GM12878 (cell line): ENCODE results near the gene EXOC8. TPM values are rescaled to one million over a fixed set of nuclear protein-coding genes. Genes with fewer than 3 reads are reported as not detected.

ENCODE experiments used
- ATAC-seq: fragments of 200-7000 bp; cut with Tn5 transposase; 3 replicates; pipeline ENCODE4 v1.9.1; 2020; ENCODE audit warnings: mild to moderate bottlenecking, moderate library complexity
- BruUV-seq: library from RNA; stranded (reverse); fragments of 400-500 nt; replicated peaks from 2 replicates; lab custom pipeline; 2021; lab: Mats Ljungman, UMichigan
- CTCF ChIA-PET: fragments of 300-600 bp; sonication (Branson Sonifier 250); formaldehyde crosslinking; extraction: SDS; loops from one replicate; lab custom pipeline; 2021; ENCODE audit warnings: inconsistent platforms; lab: Yijun Ruan, JAX
- POLR2A ChIA-PET: fragments of 350-600 bp; formaldehyde crosslinking; extraction: SDS; loops from one replicate; lab custom pipeline; 2021; ENCODE audit warnings: inconsistent platforms; lab: Charles Lee
- RAD21 ChIA-PET: fragments of 300-600 bp; sonication (Branson Sonifier 250); formaldehyde crosslinking; loops from one replicate; lab custom pipeline; 2023; ENCODE audit warnings: antibody characterized with exemption; ENCODE audit not compliant: unreplicated experiment; lab: Charles Lee
- SMC1A ChIA-PET: fragments of 300-600 bp; sonication (Branson Sonifier 250); formaldehyde crosslinking; loops from one replicate; lab custom pipeline; 2023; ENCODE audit not compliant: unreplicated experiment, uncharacterized antibody; lab: Charles Lee
- DNase-seq: peaks from one replicate; pipeline ENCODE4 v3.0.0-alpha.2; 2011; ENCODE audit warnings: low read depth, low spot score
- FAIRE-seq: peaks from 3 replicates; lab custom pipeline; 2011; peaks lifted over from hg19 to GRCh38; lab: Jason Lieb, UNC
- H2AFZ ChIP-seq: 2 replicates; pipeline ENCODE4 v1.6.0; 2011; ENCODE audit warnings: low read depth, low read length, control low read depth; ENCODE audit not compliant: control insufficient read depth
- H3K27ac ChIP-seq: 2 replicates; pipeline ENCODE4 v1.5.1; 2011; ENCODE audit warnings: control low read depth; ENCODE audit not compliant: control insufficient read depth, insufficient read depth
- H3K27me3 ChIP-seq, 2 experiments: replicated peaks in 1 of 2; 2 replicates each; pipeline versions ENCODE4 v1.6.0 to v1.6.1; 2011; ENCODE audit warnings: low read length in 1 of 2; ENCODE audit not compliant: control insufficient read depth in 2 of 2, insufficient read depth in 2 of 2
- H3K36me3 ChIP-seq, 2 experiments: 2 replicates each; pipeline ENCODE4 v1.5.1; 2011; ENCODE audit warnings: low read length in 1 of 2; ENCODE audit not compliant: control insufficient read depth in 2 of 2, insufficient read depth in 2 of 2
- H3K4me1 ChIP-seq: 2 replicates; pipeline ENCODE4 v1.6.1; 2011; ENCODE audit warnings: mild to moderate bottlenecking, low read length, moderate library complexity, mixed read lengths; ENCODE audit not compliant: control insufficient read depth, insufficient read depth
- H3K4me2 ChIP-seq: 2 replicates; pipeline ENCODE4 v1.6.0; 2011; ENCODE audit warnings: control low read depth; ENCODE audit not compliant: control insufficient read depth, insufficient read depth
- H3K4me3 ChIP-seq: fragments of 200-600 bp; sonication (generic); 2 replicates; pipeline ENCODE4 v1.5.1; 2016
- H3K79me2 ChIP-seq: 2 replicates; pipeline ENCODE4 v1.6.0; 2011; ENCODE audit warnings: low read length; ENCODE audit not compliant: control insufficient read depth, insufficient read depth
- H3K9ac ChIP-seq: 2 replicates; pipeline ENCODE4 v1.8.0; 2011; ENCODE audit warnings: low read length, control low read depth, mixed read lengths; ENCODE audit not compliant: control insufficient read depth, insufficient read depth
- H3K9me3 ChIP-seq: replicated peaks from 3 replicates; pipeline ENCODE4 v1.5.1; 2011; ENCODE audit warnings: mild to moderate bottlenecking, low read length; ENCODE audit not compliant: control insufficient read depth, insufficient read depth
- H4K20me1 ChIP-seq: 2 replicates; pipeline ENCODE4 v1.6.0; 2011; ENCODE audit not compliant: control insufficient read depth, insufficient read depth
- BCL11A ChIP-seq: IDR thresholded peaks from 2 replicates; pipeline ENCODE4 v1.6.1; 2011; ENCODE audit warnings: low read depth, low read length
- CHD2 ChIP-seq: IDR thresholded peaks from 2 replicates; pipeline ENCODE4 v1.6.1; 2011; ENCODE audit warnings: low read depth, low read length, improper control_type of control experiment, borderline replicate concordance
- CREB1 ChIP-seq: IDR thresholded peaks from 2 replicates; pipeline ENCODE4 v1.6.1; 2012; ENCODE audit warnings: low read depth, mild to moderate bottlenecking, inconsistent platforms
- EED ChIP-seq: sonication (generic); IDR thresholded peaks from 2 replicates; pipeline ENCODE4 v1.6.1; 2016; ENCODE audit warnings: antibody characterized with exemption, low read depth
- JUND ChIP-seq: IDR thresholded peaks from 2 replicates; pipeline ENCODE4 v1.6.1; 2012; ENCODE audit warnings: low read depth, mild to moderate bottlenecking, low read length, improper control_type of control experiment, moderate library complexity
- NR2F1 ChIP-seq: fragments of 450-650 bp; conservative IDR thresholded peaks from 2 replicates; pipeline ENCODE4 v1.6.1; 2017; ENCODE audit warnings: mild to moderate bottlenecking
- SREBF2 ChIP-seq: IDR thresholded peaks from 2 replicates; pipeline ENCODE4 v1.6.1; 2012; ENCODE audit warnings: mild to moderate bottlenecking, low read length
- WRNIP1 ChIP-seq: IDR thresholded peaks from 2 replicates; pipeline ENCODE4 v1.6.1; 2011; ENCODE audit warnings: low read depth, low read length, improper control_type of control experiment, borderline replicate concordance
- YBX1 ChIP-seq: fragments of 450-650 bp; IDR thresholded peaks from 2 replicates; pipeline ENCODE4 v1.6.1; 2016; ENCODE audit warnings: antibody characterized with exemption
- ZBED1 ChIP-seq: IDR thresholded peaks from 2 replicates; pipeline ENCODE4 v1.6.1; 2016; ENCODE audit warnings: borderline replicate concordance
- ZNF217 ChIP-seq: fragments of 450-650 bp; IDR thresholded peaks from 2 replicates; pipeline ENCODE4 v1.6.1; 2017; ENCODE audit warnings: antibody characterized with exemption, mild to moderate bottlenecking
- WGBS: methylation state at CpG from one replicate; pipeline ENCODE4 v1.1.6; 2016; ENCODE audit warnings: low lambda C conversion rate; ENCODE audit not compliant: insufficient replicate concordance, insufficient coverage; ENCODE audit errors: missing lambda C conversion rate; 5-methylcytosine and 5-hydroxymethylcytosine counted together
- in situ Hi-C: fragments of 300-500 bp; cut with MboI; formaldehyde crosslinking; loops from 9 replicates; pipeline ENCODE4 v1.14.3; 2018; ENCODE audit warnings: mixed read lengths
- intact Hi-C: fragments of 100-400 bp; cut with micrococcal nuclease; formaldehyde crosslinking; loops from one replicate; pipeline ENCODE4 v1.14.2; 2022; ENCODE audit not compliant: unreplicated experiment
- polyA plus RNA-seq, 11 experiments: library from polyadenylated mRNA; depleted of rRNA in 4 of 11; unstranded in 6 of 11; stranded (reverse) in 5 of 11; fragments of >200 nt; fragmentation: Nextera tagmentation in 4 of 11; fragmentation: Illumina TruSeq in 1 of 11; extraction: Ambion mirVana in 4 of 11; extraction: Trizol in 1 of 11; gene quantifications; 1 replicate in 1 of 11; 2 replicates in 10 of 11; pipeline versions ENCODE4 v1.2.1 to v1.2.3, GENCODE V29; 2011 to 2016; ENCODE audit warnings: inconsistent platforms in 2 of 11, missing spikeins in 2 of 11, low read depth in 1 of 11
- total RNA-seq, 4 experiments: library from RNA; depleted of rRNA in 3 of 4; stranded (reverse); fragments of >200 nt in 3 of 4; fragmentation: Illumina TruSeq in 1 of 4; extraction: Trizol in 1 of 4; gene quantifications; 2 replicates each; pipeline versions ENCODE4 v1.2.1 to v1.2.3, GENCODE V29; 2013 to 2021
- TF ChIP-seq, protein P1 (sequence below), 3 experiments: IDR thresholded peaks in 2 of 3; conservative IDR thresholded peaks in 1 of 3; 2 replicates each; pipeline ENCODE4 v1.5.1; 2011; ENCODE audit warnings: low read depth in 3 of 3, low read length in 3 of 3, mild to moderate bottlenecking in 3 of 3, control low read depth in 2 of 3, moderate library complexity in 2 of 3, inconsistent platforms in 1 of 3, mixed read lengths in 1 of 3; ENCODE audit not compliant: control insufficient read depth in 2 of 3, insufficient read depth in 1 of 3; ENCODE audit errors: extremely low read depth in 1 of 3
- TF ChIP-seq, protein P2 (sequence below): fragments of 450-650 bp; conservative IDR thresholded peaks from 2 replicates; pipeline ENCODE4 v1.6.1; 2017; ENCODE audit warnings: mild to moderate bottlenecking, moderate library complexity

The EXOC8 gene
- total and polyA plus RNA-seq, 10 of the 15 experiments (the other 5 are each of a cell fraction or from before 2014, with no cell fraction given), result 2.0 to 11.3 (median 6.3) TPM

DNA sequence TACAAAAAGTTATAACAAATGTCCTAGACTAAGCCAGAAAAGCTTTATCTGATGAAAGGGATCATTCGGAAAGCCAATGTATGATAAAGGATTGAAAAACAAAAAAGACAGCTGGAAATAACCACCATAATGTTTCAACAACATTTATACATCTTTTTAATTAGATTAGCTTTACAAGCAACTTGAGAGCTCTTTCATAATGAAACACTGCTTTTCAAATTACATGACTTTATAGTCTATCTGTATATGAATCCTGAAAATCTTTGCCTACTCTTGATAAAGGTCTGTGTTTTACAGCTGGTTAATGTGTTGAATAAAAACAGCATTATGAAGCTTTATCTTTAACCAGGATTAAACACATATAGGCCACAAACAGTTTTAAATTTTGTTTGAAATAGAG is 26.0 kb upstream of the EXOC8 start:
- BruUV-seq, result no TSS peak
- SMC1A ChIA-PET, result interaction anchor here (0.6 to 1.9 kb wide), 12 partner anchors 15 to 1375 kb away, joined by 3 to 5 read pairs (median 4); no protein-coding TSS in a partner anchor
- Histone ChIP-seq H3K9ac (no peak overlapping the region), H3K9me3 (no peaks in the 10 kb centered on the region), H3K4me2 (no peak overlapping the region), H3K36me3 (peaks cover 0 to 4% of the 10 kb centered on the region in 2 experiments; a peak in 1 of 4 replicates), H3K79me2 (no peaks in the 10 kb centered on the region), H2AFZ (no peak overlapping the region), H3K27me3 (no peaks in the 10 kb centered on the region), H3K4me1 (no peaks in the 10 kb centered on the region), H3K27ac (no peak overlapping the region), H4K20me1 (no peaks in the 10 kb centered on the region), H3K4me3 (no peak overlapping the region)
- DNase-seq, result no peak
- RAD21 ChIA-PET, result interaction anchor here (1.3 to 1.8 kb wide), 2 partner anchors 220 to 240 kb away, joined by 4 to 6 read pairs; no protein-coding TSS in a partner anchor
- no peak for TF ChIP-seq SREBF2
- no peak for FAIRE-seq
- intact Hi-C loops (no loop called here), in situ Hi-C loops (loop anchor here (5.0 kb wide), 1 partner anchor 224 kb away; no protein-coding TSS in a partner anchor)
- WGBS, result 90% methylated on average over 1 of the region's 1 CpG
- CTCF ChIA-PET, result interaction anchor here (0.6 to 2.2 kb wide), 9 partner anchors 12 to 242 kb away, joined by 3 to 8 read pairs (median 4); no protein-coding TSS in a partner anchor
- POLR2A ChIA-PET, result interaction anchor here (0.6 kb wide), 1 partner anchor 209 kb away, joined by 3 read pairs; no protein-coding TSS in a partner anchor
- ATAC-seq, result no peak

DNA sequence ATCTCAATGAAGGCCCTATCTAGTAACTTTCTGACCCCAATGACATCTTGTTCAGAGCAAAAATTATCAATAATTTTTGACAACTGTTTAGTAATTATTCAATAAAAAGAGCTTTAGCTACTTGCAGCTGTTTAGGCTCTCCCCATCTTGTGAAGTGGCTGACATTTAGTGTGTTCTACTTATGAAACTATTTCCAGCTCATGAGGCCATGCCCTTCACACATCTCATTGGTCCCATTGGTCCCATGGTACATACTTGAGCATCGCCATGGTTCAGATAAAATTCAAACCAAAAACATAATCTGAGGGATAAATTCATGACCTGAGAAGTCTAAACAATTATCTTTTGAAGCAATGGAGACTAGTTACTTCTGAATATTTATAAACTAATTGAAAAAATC is 24.7 kb upstream of the EXOC8 start:
- no peak for DNase-seq
- Histone ChIP-seq H3K4me2 (no peak overlapping the region), H3K79me2 (no peaks in the 10 kb centered on the region), H3K9ac (no peak overlapping the region), H3K36me3 (no peaks in the 10 kb centered on the region), H4K20me1 (no peaks in the 10 kb centered on the region), H3K4me3 (no peak overlapping the region), H3K9me3 (no peaks in the 10 kb centered on the region), H3K27ac (no peak overlapping the region), H3K4me1 (no peaks in the 10 kb centered on the region), H3K27me3 (no peaks in the 10 kb centered on the region), H2AFZ (no peak overlapping the region)
- in situ Hi-C loops, result loop anchor here (5.0 kb wide), 1 partner anchor 225 kb away; no protein-coding TSS in a partner anchor
- no peak for ATAC-seq
- ChIA-PET POLR2A (interaction anchor here (0.5 to 0.7 kb wide), 3 partner anchors 130 to 191 kb away, joined by 3 to 5 read pairs (median 3); no protein-coding TSS in a partner anchor), RAD21 (interaction anchor here (1.0 to 1.8 kb wide), 3 partner anchors 222 to 241 kb away, joined by 3 to 6 read pairs (median 4); no protein-coding TSS in a partner anchor), CTCF (interaction anchor here (0.8 to 2.2 kb wide), 9 partner anchors 24 to 245 kb away, joined by 3 to 8 read pairs (median 4); partner anchors contain the start of genes EXOC8 and SPRTN), SMC1A (interaction anchor here (0.7 to 1.9 kb wide), 10 partner anchors 14 to 227 kb away, joined by 3 to 8 read pairs (median 4); no protein-coding TSS in a partner anchor)
- 100% methylated on average over 1 of the region's 1 CpG for WGBS
- BruUV-seq, result no TSS peak
- no peak for FAIRE-seq
- intact Hi-C loops, result no loop called here
- TF ChIP-seq NR2F1, result no peak
- no peak for TF ChIP-seq WRNIP1
- TF ChIP-seq JUND, result no peak
- no peak for TF ChIP-seq BCL11A
- TF ChIP-seq EED, result no peak
- TF ChIP-seq CREB1, result no peak
- TF ChIP-seq, protein P1, sequence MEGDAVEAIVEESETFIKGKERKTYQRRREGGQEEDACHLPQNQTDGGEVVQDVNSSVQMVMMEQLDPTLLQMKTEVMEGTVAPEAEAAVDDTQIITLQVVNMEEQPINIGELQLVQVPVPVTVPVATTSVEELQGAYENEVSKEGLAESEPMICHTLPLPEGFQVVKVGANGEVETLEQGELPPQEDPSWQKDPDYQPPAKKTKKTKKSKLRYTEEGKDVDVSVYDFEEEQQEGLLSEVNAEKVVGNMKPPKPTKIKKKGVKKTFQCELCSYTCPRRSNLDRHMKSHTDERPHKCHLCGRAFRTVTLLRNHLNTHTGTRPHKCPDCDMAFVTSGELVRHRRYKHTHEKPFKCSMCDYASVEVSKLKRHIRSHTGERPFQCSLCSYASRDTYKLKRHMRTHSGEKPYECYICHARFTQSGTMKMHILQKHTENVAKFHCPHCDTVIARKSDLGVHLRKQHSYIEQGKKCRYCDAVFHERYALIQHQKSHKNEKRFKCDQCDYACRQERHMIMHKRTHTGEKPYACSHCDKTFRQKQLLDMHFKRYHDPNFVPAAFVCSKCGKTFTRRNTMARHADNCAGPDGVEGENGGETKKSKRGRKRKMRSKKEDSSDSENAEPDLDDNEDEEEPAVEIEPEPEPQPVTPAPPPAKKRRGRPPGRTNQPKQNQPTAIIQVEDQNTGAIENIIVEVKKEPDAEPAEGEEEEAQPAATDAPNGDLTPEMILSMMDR (IDR thresholded peaks at IDR 0.05 in 2 of 3, conservative IDR thresholded peaks at IDR 0.05 in 1 of 3; ENCODE audit: control insufficient read depth in 2 of 3, extremely low read depth in 1 of 3, insufficient read depth in 1 of 3, low read depth in 3 of 3, low read length in 3 of 3), result no peak
- no peak for TF ChIP-seq ZBED1
- TF ChIP-seq, protein P2, sequence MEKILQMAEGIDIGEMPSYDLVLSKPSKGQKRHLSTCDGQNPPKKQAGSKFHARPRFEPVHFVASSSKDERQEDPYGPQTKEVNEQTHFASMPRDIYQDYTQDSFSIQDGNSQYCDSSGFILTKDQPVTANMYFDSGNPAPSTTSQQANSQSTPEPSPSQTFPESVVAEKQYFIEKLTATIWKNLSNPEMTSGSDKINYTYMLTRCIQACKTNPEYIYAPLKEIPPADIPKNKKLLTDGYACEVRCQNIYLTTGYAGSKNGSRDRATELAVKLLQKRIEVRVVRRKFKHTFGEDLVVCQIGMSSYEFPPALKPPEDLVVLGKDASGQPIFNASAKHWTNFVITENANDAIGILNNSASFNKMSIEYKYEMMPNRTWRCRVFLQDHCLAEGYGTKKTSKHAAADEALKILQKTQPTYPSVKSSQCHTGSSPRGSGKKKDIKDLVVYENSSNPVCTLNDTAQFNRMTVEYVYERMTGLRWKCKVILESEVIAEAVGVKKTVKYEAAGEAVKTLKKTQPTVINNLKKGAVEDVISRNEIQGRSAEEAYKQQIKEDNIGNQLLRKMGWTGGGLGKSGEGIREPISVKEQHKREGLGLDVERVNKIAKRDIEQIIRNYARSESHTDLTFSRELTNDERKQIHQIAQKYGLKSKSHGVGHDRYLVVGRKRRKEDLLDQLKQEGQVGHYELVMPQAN, result no peak
- no peak for TF ChIP-seq ZNF217
- no peak for TF ChIP-seq YBX1
- no peak for TF ChIP-seq CHD2
